Measurements from ENCODE around the gene TFDP1. TPM values are rescaled to one million over a fixed set of nuclear protein-coding genes. Genes with fewer than 3 reads are reported as not detected.

TFDP1 gene
- total RNA-seq, 6 experiments from 2014 or later = 121 to 155 (median 150) TPM

DNA sequence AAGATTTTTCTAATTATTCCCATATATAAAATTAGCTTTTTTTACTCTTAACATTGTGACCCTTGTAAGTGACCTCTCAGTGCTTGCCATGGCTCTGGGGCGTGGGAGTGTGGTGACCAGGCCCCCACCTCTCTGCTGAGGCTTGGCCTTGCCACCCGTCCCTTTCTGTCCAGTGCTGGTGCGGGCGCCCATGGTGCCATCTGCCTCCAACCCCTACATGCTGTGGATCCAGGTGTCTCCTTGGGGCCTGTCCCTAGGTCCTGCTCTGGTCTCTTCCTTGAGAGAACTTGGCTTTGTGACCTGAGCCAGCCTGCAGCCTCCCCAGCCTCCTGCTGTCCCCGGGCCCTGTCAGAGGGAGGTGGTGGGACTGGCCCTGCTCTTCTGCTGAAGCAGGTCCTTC is 27.4 kb downstream of the TFDP1 start:
- TF ChIP-seq, protein P1, sequence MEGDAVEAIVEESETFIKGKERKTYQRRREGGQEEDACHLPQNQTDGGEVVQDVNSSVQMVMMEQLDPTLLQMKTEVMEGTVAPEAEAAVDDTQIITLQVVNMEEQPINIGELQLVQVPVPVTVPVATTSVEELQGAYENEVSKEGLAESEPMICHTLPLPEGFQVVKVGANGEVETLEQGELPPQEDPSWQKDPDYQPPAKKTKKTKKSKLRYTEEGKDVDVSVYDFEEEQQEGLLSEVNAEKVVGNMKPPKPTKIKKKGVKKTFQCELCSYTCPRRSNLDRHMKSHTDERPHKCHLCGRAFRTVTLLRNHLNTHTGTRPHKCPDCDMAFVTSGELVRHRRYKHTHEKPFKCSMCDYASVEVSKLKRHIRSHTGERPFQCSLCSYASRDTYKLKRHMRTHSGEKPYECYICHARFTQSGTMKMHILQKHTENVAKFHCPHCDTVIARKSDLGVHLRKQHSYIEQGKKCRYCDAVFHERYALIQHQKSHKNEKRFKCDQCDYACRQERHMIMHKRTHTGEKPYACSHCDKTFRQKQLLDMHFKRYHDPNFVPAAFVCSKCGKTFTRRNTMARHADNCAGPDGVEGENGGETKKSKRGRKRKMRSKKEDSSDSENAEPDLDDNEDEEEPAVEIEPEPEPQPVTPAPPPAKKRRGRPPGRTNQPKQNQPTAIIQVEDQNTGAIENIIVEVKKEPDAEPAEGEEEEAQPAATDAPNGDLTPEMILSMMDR (IDR thresholded peaks at IDR 0.05) = no peak
- H3K4me1 Mint-ChIP-seq (ENCODE audit: low read depth) = no peaks in the 10 kb centered on the region
- no peaks in the 10 kb centered on the region for H3K9me3 Mint-ChIP-seq
- DNase-seq = no peak
- H3K27me3 Mint-ChIP-seq (ENCODE audit: insufficient read depth) = peaks cover 2% of the 10 kb centered on the region; the same call in 1 of the 2 replicates
- H3K36me3 Mint-ChIP-seq (ENCODE audit: low read depth) = peaks cover 37% of the 10 kb centered on the region; the same call in 1 of the 2 replicates
- H3K27ac Mint-ChIP-seq = no peak overlapping the region
- H3K4me3 Mint-ChIP-seq = no peak overlapping the region

DNA sequence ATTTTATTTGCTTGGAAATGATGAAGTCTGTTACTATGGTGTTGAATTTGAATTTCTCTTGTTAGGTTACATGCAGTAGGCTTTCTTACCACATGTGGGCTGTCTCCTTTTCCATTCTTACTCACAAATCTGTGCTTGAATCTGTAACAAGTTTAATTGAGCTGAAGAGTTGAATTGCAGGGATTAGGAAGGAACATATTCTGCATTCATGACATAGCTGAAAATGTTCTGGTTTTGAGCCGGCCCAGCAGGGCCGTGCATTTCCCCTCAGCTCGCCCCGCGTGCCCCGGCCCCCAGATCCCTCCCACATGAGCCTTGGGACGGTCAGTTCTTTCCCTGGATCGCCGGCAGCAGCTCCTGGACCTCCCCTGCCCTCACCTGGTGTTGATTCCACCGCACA is 28.1 kb downstream of the TFDP1 start:
- no peak for DNase-seq
- TF ChIP-seq, protein P1 (IDR thresholded peaks at IDR 0.05) = no peak
- Mint-ChIP-seq H3K4me1 (ENCODE audit: low read depth) (no peaks in the 10 kb centered on the region), H3K9me3 (no peaks in the 10 kb centered on the region), H3K27me3 (ENCODE audit: insufficient read depth) (peaks cover 2% of the 10 kb centered on the region; the same call in 1 of the 2 replicates), H3K27ac (no peak overlapping the region), H3K36me3 (ENCODE audit: low read depth) (peaks cover 37% of the 10 kb centered on the region; the same call in 1 of the 2 replicates), H3K4me3 (no peak overlapping the region)

DNA sequence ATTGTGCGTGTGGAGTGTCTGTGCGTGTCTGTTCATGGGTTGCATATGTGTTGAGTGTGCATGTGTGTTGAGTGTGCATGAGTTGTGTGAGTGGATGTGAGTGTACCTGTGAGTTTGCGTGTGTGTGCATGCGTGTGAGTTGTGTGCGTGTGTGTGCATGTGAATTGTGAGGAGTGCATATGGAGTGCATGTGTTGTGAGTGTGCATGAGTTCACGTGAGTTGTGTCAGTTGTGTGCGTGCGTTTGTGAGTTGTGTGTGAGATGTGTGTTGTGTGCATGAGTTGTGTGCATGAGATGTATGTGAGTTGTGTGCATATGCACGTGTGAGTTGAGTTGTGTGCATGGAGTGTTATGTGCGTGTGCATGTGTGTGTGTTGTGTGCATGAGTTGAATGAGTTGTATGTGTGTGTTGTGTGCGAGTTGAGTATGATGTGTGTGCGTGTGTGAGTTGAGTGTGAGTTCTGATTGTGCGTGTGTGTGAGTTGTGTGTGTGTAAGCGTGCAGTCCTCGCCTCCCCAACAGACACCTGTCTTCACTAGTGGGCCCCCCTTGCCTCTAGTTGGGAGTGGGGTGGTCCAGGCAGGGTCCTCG is 29.3 kb downstream of the TFDP1 start:
- H3K36me3 Mint-ChIP-seq (ENCODE audit: low read depth) = peaks cover 37% of the 10 kb centered on the region; the same call in 1 of the 2 replicates
- no peak overlapping the region for H3K4me3 Mint-ChIP-seq
- H3K27ac Mint-ChIP-seq = no peak overlapping the region
- H3K4me1 Mint-ChIP-seq (ENCODE audit: low read depth) = peaks cover 5% of the 10 kb centered on the region; the same call in 1 of the 2 replicates
- no peaks in the 10 kb centered on the region for H3K9me3 Mint-ChIP-seq
- TF ChIP-seq, protein P1 (IDR thresholded peaks at IDR 0.05) = no peak
- no peak for DNase-seq
- peaks cover 2% of the 10 kb centered on the region; the same call in 1 of the 2 replicates for H3K27me3 Mint-ChIP-seq (ENCODE audit: insufficient read depth)

DNA sequence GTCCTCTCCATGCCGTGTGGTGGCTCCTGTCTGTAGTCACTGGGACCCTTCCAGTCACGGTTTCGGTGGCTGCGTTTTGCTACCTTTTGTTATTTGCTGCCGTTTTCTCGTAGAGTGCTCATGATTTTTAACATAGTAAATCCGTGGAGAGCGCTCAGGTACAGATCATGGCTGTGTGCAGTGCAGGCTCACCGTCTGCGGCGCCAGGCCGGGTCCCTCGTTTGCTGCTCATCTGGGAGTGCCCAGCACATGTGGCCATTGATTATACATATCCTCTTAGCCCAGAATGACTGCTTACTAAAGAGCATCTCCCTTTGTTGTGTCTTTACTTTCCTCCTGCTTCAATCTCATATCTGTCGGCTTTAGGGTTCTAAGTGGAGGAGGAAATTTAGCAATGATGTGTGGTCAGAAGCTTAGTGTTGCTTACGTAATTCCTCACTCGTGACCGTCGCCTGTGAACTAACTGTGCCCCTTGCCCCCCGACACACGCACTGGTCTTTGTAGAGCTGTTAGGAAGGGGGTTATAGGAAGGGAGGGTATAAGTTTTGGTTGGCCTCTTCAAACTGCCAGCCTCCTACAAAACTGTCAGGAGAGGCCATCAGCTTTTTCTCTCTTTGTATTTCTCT is 31.8 kb downstream of the TFDP1 start:
- Mint-ChIP-seq H3K4me1 (ENCODE audit: low read depth) (peaks cover 14% of the 10 kb centered on the region; the same call in 1 of the 2 replicates), H3K4me3 (no peak overlapping the region), H3K27me3 (ENCODE audit: insufficient read depth) (no peaks in the 10 kb centered on the region), H3K27ac (no peak overlapping the region; the same call in 1 of the 2 replicates), H3K36me3 (ENCODE audit: low read depth) (peaks cover 21% of the 10 kb centered on the region; the same call in 1 of the 2 replicates), H3K9me3 (no peaks in the 10 kb centered on the region)
- TF ChIP-seq, protein P1 (IDR thresholded peaks at IDR 0.05) = no peak
- no peak for DNase-seq

DNA sequence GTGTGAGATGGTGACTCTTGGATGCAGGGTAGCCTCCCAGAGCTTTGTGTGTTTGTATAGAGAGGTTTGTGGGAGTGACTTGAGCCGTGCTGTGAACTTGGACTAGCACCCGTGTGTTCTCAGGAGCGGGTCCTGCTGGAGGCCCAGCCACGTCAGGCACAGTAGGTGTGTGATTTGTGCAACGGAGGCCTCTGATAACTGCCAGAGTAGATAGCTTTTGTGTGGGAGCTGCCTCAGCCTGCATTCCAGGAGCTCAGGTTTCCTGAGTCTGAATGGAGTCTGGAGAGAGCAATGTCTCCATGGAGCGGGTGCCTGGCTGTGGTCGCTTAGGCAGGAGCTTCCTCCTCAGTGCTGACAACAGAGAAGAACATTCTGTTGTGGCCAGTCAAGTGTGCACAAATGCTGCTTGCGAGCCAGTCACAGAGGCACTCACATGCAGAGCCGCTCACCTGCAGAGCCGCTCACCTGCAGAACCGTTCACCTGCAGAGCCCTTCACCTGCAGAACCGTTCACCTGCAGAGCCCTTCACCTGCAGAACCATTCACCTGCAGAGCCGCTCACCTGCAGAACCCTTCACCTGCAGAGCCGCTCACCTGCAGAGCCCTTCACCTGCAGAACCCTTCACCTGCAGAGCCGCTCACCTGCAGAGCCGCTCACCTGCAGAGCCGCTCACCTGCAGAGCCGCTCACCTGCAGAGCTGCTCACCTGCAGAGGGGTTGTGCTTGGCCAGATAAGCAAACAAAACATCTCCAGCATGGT is 32.6 kb downstream of the TFDP1 start:
- TF ChIP-seq, protein P1 (IDR thresholded peaks at IDR 0.05) = no peak
- H3K4me3 Mint-ChIP-seq = no peak overlapping the region
- no peak for DNase-seq
- no peak overlapping the region for H3K27ac Mint-ChIP-seq
- no peaks in the 10 kb centered on the region for H3K9me3 Mint-ChIP-seq
- H3K27me3 Mint-ChIP-seq (ENCODE audit: insufficient read depth) = no peaks in the 10 kb centered on the region
- H3K4me1 Mint-ChIP-seq (ENCODE audit: low read depth) = peaks cover 14% of the 10 kb centered on the region; the same call in 1 of the 2 replicates
- peaks cover 15% of the 10 kb centered on the region for H3K36me3 Mint-ChIP-seq (ENCODE audit: low read depth)
